ENCODE results near the gene C19orf53.

DNA sequence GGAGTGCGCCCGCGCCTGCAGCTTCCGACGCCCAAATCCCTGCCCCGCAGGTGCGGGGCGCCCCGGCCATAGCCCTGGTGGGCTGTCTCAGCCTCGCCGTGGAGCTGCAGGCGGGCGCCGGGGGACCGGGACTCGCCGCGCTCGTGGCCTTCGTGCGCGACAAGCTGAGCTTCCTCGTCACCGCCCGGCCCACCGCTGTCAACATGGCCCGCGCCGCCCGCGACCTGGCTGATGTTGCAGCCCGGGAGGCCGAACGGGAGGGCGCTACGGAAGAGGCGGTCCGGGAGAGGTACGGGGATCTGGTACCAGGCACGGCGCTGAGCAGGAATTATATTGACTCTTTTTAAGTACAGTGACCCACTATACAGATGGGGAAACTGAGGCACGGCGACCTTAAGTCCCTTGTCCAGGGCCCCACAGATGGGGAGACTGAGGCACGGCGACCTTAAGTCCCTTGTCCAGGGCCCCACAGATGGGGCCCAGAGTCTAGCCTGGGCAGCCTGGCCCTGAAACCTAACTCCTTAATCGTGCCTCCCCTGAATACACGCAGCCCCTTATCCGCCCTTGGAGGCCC, 9.3 kb upstream of the C19orf53 start:
- TF ChIP-seq POLR2AphosphoS5 (IDR thresholded peaks at IDR 0.05), result no peak
- TF ChIP-seq, protein P1, sequence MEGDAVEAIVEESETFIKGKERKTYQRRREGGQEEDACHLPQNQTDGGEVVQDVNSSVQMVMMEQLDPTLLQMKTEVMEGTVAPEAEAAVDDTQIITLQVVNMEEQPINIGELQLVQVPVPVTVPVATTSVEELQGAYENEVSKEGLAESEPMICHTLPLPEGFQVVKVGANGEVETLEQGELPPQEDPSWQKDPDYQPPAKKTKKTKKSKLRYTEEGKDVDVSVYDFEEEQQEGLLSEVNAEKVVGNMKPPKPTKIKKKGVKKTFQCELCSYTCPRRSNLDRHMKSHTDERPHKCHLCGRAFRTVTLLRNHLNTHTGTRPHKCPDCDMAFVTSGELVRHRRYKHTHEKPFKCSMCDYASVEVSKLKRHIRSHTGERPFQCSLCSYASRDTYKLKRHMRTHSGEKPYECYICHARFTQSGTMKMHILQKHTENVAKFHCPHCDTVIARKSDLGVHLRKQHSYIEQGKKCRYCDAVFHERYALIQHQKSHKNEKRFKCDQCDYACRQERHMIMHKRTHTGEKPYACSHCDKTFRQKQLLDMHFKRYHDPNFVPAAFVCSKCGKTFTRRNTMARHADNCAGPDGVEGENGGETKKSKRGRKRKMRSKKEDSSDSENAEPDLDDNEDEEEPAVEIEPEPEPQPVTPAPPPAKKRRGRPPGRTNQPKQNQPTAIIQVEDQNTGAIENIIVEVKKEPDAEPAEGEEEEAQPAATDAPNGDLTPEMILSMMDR (IDR thresholded peaks at IDR 0.05), result no peak
- no peak for TF ChIP-seq POLR2A (IDR thresholded peaks at IDR 0.05)
